Measurements from ENCODE around the gene RFXAP. TPM values are rescaled to one million over a fixed set of nuclear protein-coding genes. Genes with fewer than 3 reads are reported as not detected.
"Not testable (repeated sequence)": the region's sequence is repeated elsewhere in the genome, so short reads cannot be mapped to it uniquely, and the experiment has no call there.

The RFXAP gene, protein sequence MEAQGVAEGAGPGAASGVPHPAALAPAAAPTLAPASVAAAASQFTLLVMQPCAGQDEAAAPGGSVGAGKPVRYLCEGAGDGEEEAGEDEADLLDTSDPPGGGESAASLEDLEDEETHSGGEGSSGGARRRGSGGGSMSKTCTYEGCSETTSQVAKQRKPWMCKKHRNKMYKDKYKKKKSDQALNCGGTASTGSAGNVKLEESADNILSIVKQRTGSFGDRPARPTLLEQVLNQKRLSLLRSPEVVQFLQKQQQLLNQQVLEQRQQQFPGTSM
- total RNA-seq, result 14.7 and 16.5 TPM in 2 replicates

DNA sequence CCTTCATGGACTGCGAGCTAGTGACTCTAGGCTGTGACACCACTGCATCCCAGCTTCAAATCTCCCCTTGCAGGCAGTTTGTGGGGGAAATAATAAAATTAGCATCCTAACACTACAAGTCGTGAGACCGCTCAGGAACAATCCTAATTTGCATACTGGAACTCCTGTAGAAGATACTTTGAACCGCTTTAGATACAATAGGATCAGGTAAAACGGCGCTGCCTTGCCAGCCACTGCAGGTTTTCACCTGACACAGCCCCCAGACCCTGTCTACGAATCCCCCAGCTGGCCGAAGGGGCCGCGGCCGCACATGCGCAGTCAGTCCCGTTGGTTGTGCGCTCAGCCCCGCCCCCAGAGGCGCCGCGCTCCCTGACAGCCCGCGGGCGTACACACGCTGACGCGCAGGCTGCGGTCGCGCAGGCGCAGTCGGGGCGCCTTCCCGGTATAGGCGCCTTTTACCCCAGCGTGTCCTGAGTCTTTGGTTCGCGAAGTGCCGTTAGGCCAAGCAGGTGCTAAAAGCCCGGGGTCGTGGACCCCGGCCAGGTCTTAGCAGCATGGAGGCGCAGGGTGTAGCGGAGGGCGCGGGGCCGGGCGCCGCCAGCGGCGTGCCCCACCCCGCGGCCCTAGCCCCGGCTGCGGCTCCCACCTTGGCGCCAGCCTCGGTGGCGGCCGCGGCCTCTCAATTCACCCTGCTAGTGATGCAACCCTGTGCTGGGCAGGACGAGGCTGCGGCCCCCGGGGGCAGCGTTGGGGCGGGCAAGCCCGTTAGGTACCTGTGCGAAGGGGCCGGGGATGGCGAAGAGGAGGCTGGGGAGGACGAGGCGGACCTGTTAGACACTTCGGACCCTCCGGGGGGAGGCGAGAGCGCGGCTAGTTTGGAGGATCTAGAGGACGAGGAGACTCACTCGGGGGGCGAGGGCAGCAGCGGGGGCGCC, at the start of gene RFXAP:
Gene RFXAP, plus strand, starts transcription at position 419 of the 935 bp plus-strand sequence. Its CDS starts 136 bp downstream, at position 555.
- intact Hi-C loops (cut with micrococcal nuclease), result loop anchor here (1.0 to 5.0 kb wide), 6 partner anchors 162 to 1528 kb away; partner anchors contain the start of genes EXOSC8, SPART, SUPT20H and UFM1

DNA sequence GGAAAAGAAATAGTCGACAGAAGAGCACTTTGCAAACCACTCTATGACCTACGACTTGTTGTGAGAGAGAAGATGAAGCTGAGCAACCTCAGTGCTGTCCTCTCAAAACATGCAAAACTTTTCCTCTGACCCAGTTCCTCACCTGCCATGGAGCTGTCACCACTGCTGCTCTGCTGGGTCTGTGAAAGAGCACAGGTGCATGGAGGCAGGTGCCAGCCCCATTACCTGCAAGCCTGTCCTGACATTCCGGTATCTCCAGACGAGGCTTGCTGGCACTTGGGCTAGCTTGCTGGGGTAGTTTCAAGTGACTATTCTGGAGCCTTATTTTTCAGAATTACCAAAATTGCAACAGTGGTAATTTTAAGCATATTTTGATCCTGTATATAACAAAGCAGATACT, 49.5 kb upstream of the RFXAP start:
- intact Hi-C loops (cut with micrococcal nuclease), result no loop called here

DNA sequence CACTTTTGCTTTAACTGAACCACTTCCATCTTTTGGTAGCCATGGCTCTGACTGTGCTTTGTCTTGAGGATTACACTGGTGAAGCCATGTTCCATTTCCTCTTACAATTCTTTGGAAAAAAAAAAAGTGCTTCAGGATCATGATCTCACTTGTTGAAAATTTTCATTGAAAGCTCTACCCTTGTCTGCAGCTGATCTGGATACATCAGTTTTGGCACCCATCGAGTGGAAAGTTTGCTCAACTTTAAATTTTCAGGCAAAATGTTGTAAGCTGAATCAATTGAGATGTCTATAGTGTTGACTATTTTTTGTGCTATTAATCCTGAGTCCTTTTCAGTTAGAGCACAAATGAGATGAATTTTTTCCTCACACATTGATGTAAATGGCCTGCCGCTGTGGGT, 48.3 kb upstream of the RFXAP start:
- intact Hi-C loops (cut with micrococcal nuclease), result no loop called here

DNA sequence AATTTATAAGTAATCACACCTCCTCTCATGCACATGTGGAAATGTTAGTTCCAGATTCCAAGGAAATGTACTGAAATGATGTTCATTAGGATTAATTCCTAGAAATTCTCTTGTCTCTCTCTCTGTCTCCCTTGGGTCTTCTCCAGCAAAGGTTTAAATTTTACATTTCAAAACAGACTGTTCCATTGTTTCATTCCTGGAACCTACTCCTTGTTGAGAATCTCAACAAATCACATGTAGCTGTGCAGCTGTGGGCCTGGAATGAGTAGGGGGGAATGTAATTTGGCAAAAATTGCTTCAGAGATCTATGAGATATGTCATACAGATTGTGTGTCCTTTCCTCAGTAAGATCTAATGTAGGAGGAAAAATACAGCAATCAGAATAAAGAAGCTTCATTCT, 46.2 kb upstream of the RFXAP start:
- intact Hi-C loops (cut with micrococcal nuclease), result no loop called here

DNA sequence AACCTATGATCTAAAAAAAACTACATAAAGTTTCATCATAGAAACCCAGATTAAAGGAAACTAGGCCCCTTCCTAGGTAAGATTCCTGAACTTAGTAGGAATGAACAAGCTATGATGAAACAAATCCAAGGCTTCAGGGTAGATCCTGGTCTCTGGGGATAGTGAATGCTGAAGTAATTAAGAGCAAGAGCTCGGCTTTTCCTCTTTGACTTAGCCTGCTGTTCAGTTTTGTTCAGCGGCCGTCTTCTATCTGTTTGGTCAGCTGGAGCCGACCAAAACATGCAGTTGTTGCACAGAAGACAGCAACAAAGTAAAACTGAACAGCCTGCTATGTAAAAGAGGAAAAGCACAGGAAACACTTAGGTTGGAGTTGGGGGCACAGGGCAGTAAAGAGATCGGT, 44.1 kb upstream of the RFXAP start:
- intact Hi-C loops (cut with micrococcal nuclease), result no loop called here

DNA sequence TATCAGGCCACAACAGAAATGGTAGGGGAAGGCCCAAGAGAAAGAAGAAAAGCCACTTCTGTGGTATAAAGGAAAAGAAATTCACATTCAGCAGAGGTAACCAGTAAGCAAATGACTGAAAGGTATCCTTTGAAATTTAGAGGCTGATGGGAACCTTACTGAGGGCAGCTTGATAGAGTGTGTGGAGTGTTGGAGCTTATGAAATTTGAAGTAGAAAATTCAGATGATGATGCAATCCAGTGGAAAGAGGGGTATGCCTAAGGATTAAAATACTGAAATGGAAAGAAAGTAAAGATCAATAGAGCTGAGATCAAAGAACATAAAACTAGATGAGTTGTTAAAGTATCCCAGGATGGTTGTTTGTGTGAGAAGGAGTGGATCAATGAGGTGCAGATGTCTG, 42.8 kb upstream of the RFXAP start:
- intact Hi-C loops (cut with micrococcal nuclease), result no loop called here

DNA sequence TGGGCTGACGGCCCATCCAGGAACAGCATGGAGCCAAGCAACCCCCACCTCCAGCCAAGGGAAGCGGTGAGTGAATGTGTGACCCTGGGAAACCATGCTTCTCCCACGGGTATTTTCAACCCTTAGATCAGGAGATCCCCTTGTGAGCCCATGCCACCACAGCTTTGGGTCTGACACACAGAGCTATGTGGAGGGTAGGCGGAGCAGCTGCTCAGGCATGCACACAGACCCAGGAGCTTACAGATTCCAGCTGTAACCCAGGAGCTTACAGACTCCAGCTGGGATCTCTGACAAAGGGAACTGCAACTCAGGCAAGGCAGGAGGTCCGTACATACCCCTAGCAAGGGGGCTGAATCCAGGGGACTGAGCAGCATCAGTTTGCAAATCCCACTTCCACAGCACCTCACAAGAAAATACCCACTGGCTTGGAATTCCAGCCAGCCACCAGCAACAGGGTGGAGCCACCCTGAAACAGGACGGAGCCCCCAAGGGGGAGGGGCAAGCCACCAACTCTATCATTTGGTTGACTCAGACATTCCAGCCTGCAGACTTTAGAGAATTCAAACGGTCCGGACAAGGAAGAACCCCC, 40.8 kb upstream of the RFXAP start:
- intact Hi-C loops (cut with micrococcal nuclease), result no loop called here

DNA sequence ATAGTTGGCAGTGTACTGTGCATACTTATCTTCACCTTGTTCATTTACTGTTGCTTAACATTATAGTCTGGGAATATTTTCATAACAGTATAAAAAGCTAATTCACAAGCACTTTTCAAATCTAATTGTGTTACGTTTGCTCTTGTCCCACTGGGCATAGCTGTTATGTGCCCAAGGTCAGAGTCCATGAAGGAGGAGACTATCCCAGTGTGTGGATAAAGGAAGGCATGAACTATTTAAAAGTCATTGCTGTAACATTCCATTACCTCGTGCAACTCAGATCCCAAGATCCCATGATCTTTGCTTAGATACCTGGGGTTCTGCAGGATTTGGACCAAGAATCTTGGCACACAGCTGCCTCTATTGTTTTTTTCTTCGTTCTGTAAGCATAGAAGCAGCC, 35.1 kb upstream of the RFXAP start:
- intact Hi-C loops (cut with micrococcal nuclease), result no loop called here

DNA sequence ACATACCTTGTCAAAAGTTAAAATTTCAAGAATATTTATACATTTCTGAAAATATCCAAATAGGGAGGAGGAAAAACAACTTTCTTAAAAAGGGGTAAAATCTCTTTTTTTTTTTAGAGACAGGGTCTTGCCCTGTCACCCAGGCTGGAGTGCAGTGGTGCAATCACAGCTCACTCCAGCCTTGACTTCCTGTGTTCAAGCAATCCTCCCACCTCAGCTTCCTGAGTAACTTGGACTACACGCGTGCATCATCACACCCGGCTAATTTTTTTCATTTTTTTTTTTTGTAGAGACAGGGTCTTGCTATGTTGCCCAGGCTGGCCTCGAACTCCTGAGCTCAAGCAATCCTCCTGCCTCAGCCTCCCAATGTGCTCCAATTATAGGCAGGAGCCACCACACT, 32.8 kb upstream of the RFXAP start:
- intact Hi-C loops (cut with micrococcal nuclease), result not testable (repeated sequence)

DNA sequence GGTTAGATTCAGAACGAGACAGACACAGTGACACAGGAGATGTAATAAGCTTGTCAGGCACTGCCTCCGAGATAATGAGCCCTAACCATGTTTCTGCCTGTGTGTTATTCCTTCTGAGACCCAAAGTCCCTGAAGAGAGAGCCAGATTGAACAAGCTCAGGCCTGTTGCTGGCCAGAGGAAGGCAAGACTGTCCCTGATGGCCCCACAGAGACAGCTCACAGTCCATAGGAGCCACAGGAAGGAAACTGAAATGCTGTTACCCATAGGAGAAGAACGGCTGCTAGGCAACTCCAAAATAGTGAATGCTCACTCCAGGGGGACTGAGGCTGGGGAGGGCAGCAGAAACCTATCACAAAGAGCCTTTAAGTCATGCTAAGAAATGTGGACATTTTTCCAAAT, 31.8 kb upstream of the RFXAP start:
- intact Hi-C loops (cut with micrococcal nuclease), result no loop called here

DNA sequence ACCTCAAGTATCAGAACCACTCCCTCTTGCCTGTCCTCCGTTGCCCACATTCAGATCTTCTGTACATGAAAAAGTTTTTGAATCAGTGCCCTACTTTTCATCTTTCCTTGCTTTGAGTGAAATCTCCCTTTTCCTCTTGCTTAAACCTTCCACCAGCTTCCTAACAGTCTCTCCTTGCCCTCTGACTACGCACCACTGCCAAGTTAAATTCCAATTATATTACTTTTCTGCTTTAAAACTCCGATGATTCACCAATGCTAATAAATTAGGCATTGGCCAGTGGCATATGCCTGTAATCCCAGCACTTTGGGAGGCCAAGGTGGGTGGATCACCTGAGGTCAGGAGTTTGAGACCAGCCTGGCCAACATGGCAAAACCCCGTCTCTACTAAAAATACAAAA, 30.7 kb upstream of the RFXAP start:
- intact Hi-C loops (cut with micrococcal nuclease), result no loop called here

DNA sequence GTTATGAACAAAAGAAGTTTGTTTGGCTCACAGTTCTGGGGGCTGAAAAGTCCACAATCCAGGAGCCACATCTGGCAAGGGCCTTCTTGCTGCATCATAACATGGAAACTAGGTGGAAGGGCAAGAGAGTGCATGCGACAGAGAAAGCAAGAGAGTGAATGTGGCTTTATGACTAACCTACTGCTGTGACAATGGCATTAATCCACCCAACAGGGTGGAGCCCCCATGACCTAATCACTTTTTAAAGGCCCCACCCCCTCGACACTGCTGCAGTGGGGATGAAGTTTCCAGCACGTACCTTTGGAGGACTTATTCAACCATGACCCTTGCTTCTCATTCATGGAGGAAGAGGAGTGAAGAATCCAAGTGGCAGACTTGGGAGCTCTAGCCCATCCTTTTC, 30.0 kb upstream of the RFXAP start:
- intact Hi-C loops (cut with micrococcal nuclease), result no loop called here

DNA sequence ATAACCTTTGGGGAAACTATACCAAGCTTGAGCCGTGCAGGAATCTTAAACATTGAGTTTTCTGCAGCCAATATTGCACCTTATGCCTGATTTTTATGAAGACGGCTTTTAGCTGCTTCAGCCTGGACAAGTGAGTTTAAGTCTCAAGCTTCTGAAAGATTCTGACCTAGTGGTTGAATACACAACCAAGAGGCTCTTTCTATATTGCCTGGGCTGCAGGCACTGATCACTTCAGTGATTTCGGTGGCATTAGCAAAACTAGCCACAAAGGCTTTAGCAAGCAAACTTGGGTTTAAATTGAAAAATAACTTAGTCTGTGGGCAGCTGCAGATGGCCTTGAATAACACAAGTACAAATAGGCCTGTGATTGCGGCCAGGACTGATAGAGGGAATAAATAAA, 29.3 kb upstream of the RFXAP start:
- intact Hi-C loops (cut with micrococcal nuclease), result no loop called here

DNA sequence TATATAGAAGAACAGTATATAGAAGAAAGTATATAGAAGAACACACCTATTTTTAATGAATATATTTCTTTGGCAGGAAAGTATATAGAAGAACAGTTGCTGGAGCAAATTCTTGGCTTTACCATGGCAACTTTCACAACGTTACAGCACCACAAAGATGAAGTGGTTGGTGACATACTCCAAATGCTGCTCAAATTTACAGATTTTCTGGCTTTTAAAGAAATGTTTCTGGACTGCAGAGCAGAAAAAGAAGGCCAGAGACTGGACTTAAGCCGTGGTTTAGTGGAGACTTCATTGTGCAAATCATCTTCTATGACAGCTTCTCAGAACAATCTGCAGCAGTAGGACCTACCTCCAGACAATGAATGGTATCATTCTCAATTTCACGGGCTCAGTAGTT, 24.3 kb upstream of the RFXAP start:
- intact Hi-C loops (cut with micrococcal nuclease), result no loop called here

DNA sequence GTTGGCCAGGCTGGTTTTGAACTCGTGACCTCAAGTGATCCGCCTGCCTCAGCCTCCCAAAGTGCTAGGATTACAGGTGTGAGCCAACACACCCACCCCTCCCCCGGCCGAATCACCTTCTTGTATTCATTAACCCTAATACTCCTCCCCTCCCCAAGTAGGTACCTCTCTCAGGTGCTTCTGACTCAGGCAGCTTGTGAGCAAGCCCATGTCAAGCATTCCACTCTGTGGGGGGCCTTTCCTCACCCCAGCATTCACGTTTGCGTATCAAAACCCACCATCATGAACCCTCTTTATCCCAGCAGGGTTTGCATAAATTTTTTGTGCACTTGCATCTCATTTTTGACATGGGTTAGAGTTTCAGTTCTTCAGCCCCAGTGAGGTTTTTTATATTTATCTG, 23.6 kb upstream of the RFXAP start:
- intact Hi-C loops (cut with micrococcal nuclease), result no loop called here

DNA sequence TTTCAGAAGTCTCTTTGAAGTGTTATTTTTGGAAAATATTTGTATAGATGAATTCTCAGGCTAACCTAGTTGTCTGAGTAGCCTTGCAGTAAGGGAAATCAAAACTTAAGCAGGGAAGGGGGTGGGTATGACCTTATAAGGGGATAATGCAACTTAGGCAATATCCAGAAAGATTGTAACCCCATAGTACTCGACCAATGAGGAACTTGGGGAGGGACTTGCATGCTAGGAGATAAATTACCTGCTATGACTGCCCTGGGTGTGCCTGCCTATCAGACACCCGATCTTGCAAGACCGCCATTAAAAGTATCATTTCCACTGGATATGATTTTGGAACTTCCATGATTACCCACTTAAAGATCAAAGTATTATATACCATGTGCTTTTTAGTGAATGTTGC, 23.0 kb upstream of the RFXAP start:
- intact Hi-C loops (cut with micrococcal nuclease), result no loop called here

DNA sequence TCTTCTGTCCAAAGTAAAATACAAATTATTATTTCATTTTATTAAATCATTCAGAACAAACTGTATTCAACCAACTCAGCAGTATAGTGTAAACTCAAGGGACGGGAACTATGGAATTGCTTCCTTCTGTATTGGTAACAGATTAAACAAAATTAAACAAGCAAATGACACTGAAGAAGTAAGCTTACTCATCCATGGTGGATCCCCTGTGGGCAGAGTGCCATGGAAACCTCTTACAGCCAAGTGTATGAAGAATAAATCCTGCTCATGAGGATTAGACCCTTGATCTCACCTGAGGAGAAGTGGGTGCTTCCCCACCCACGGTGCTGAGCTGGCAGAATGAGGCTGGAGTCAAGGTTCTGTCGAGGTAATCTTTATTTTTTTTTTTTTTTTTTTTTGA, 18.0 kb upstream of the RFXAP start:
- intact Hi-C loops (cut with micrococcal nuclease), result no loop called here

DNA sequence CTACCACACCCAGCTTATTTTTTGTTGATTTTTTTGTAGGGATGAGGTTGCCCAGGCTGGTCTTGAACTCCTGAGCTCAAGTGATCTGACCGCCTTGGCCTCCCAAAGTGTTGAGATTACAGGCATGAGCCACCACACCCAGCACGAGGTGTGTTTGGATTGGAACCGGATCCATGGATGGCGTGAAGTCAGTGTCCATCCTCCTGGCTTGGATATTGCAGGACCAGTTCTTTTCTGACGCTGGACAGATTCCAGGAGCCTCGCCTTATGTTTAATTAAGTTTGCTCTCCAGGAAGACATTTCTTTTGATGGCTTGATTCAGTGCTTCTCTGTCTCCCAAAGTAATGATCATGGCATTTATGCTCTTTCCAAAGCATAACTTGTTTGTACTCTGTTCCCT, 14.4 kb upstream of the RFXAP start:
- intact Hi-C loops (cut with micrococcal nuclease), result no loop called here

DNA sequence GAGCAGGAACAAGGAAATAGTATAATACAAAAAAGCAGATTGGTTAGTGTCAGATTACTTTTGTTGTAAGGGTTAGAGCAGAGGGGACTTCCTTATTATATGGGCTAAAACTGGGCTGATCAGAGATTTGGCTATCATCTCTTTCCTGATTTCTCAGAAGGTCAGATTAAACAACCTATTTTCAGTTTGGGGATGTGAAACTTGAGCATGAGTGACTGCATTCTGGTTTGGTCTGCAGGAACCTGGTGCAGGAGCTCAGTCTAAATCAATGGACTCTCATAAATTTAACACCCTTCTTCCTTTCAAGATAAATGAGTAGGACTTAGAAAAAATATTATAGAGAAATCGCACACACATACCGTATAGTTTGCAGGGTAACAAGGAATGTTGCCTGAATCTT, 12.9 kb upstream of the RFXAP start:
- intact Hi-C loops (cut with micrococcal nuclease), result no loop called here

DNA sequence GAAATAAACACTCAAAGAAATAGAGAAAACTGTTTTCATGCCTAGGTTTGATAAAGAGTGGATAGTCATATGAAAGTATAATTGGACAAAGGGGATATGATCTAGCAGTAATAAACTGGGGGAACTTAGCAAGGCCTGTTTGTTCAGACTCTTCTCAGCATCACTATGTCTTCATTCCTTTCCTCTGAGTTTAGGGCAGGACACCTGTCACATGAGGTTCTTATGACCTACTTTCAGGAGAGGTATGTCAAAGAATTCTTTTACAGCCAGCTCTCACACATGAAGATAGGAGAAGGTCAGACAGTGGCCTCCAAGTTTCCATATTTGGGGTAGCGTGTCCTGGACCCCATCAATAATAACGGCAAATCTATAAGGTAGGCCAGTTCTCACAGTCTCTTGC, 11.4 kb upstream of the RFXAP start:
- intact Hi-C loops (cut with micrococcal nuclease), result no loop called here

DNA sequence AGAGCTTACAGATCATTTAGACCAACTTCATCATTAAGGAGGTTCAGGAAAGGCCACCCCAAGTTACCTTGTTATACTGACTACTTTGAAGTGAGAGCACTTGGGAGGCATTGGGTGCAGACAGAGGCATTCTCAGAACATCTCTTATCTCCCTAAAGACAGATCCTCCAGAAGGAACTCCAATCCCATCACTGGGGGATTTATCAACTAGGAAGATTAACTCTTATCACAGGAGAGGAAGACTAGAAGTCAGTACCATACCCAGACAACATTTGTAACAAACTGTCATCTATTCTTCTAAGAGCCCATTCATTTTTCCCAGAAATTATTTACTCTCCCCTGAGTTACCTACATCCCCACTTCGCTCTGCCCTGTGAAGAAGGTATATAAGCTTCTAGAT, 5.8 kb upstream of the RFXAP start:
- intact Hi-C loops (cut with micrococcal nuclease), result no loop called here

DNA sequence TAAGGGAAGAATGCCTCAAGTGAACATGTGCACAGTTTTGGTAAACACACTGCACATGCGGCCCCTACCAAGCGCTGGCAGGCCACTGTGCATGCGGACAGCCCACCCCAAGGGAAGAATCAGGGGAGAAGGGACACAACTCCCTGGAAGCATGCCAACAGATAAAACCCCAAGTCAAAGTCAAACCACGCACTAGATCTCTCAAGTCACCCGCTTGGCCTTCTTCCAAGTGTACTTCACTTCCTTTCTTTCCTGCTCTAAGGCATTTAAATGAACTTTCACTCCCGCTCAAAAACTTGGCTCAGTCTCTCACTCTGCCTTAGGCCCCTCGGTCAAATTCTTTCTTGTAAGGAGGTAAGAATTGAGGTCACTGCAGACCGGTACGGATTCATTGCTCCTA, 4.6 kb upstream of the RFXAP start:
- intact Hi-C loops (cut with micrococcal nuclease), result no loop called here

All from T-helper 2 cell treated with Interferon-gamma antibody and Interleukin-4, amounts not matched to agents 100 ng/mL and 5 ng/mL, for 36 hours (primary cell).